Measurements from ENCODE around the gene FNDC3B. TPM values are rescaled to one million over a fixed set of nuclear protein-coding genes. Genes with fewer than 3 reads are reported as not detected.

The FNDC3B gene
- total and polyA plus RNA-seq, 2 of the 8 experiments (the other 6 are each of a cell fraction or from before 2014, with no cell fraction given) = 14.1 to 44.4 TPM

GRCh38 chr3:172320468-172320867, 281.1 kb downstream of the FNDC3B start:
- no peak overlapping the region for H3K27ac ChIP-seq (ENCODE audit: low read depth, low read length)
- H2AFZ ChIP-seq (ENCODE audit: low read length) = no peak overlapping the region
- no peak overlapping the region for H3K56ac ChIP-seq (replicated peaks; ENCODE audit: insufficient read length, low read depth, low read length)
- no peak overlapping the region for H3K4me3 ChIP-seq (ENCODE audit: extremely low read depth in 1 of 4, insufficient read depth in 2 of 4, low read depth in 3 of 4, low read length in 4 of 4)
- H3K4me2 ChIP-seq (ENCODE audit: insufficient read depth in 1 of 2, low read depth in 2 of 2, low read length in 2 of 2) = no peak overlapping the region
- peaks cover 4 to 20% (median 11%) of the 10 kb centered on the region in 4 experiments; a peak in 6 of 8 replicates for H3K36me3 ChIP-seq (ENCODE audit: control insufficient read depth in 2 of 4, insufficient read depth in 4 of 4, low read length in 3 of 4)
- H3K23ac ChIP-seq (ENCODE audit: insufficient read length) = no peak overlapping the region
- H4K91ac ChIP-seq (replicated peaks; ENCODE audit: insufficient read length, low read length) = no peak overlapping the region
- H2BK20ac ChIP-seq (ENCODE audit: low read length) = no peak overlapping the region
- no peak overlapping the region for H2BK120ac ChIP-seq (replicated peaks; ENCODE audit: low read depth, low read length)
- H3K79me2 ChIP-seq (ENCODE audit: control insufficient read depth in 1 of 2, insufficient read depth in 2 of 2, low read length in 2 of 2) = no peaks in the 10 kb centered on the region
- H2BK12ac ChIP-seq (ENCODE audit: low read depth, low read length) = no peak overlapping the region
- H2BK15ac ChIP-seq (ENCODE audit: low read length) = no peak overlapping the region
- no peak overlapping the region for H4K8ac ChIP-seq (ENCODE audit: extremely low read depth, insufficient read depth, low read length)
- H3K9me3 ChIP-seq (ENCODE audit: insufficient read depth in 2 of 2, low read depth in 1 of 2, low read length in 1 of 2) = no peaks in the 10 kb centered on the region
- TF ChIP-seq PHF8 (conservative IDR thresholded peaks at IDR 0.05; ENCODE audit: low read depth, low read length) (no peak), BACH1 (IDR thresholded peaks at IDR 0.05; ENCODE audit: low read length) (no peak), CBX8 (IDR thresholded peaks at IDR 0.05; ENCODE audit: borderline replicate concordance, low read depth, low read length) (no peak), USF2 (IDR thresholded peaks at IDR 0.05; ENCODE audit: low read length) (no peak), SP1 (IDR thresholded peaks at IDR 0.05; ENCODE audit: low read depth, low read length) (no peak), SIX5 (IDR thresholded peaks at IDR 0.05; ENCODE audit: low read depth, low read length) (no peak)
- peaks cover 0 to under 1% (median 0%) of the 10 kb centered on the region in 4 experiments; a peak in 1 of 7 replicates for H3K4me1 ChIP-seq (replicated peaks in 1 of 4; ENCODE audit: control insufficient read depth in 3 of 4, insufficient read depth in 4 of 4, low read length in 3 of 4)
- no peak for DNase-seq (ENCODE audit: low read depth in 1 of 2, low spot score in 2 of 2)
- 97% methylated on average over 2 of the region's 2 CpGs; no CpG with 5 or more reads in 1 of the 2 experiments for WGBS, 2 experiments (ENCODE audit: extremely low coverage in 1 of 2, insufficient coverage in 1 of 2, insufficient read length in 1 of 2, insufficient replicate concordance in 2 of 2, low coverage in 1 of 2, low lambda C conversion rate in 2 of 2, missing lambda C conversion rate in 1 of 2)
- H3K9ac ChIP-seq (replicated peaks in 1 of 4; ENCODE audit: extremely low read depth in 1 of 4, low read depth in 3 of 4, low read length in 3 of 4) = no peak overlapping the region
- H3K4ac ChIP-seq (replicated peaks; ENCODE audit: insufficient read length, low read depth, low read length) = no peak overlapping the region
- no peak overlapping the region for H2BK5ac ChIP-seq (ENCODE audit: low read depth, low read length)
- FAIRE-seq = no peak
- H3K79me1 ChIP-seq (ENCODE audit: low read depth, low read length) = no peaks in the 10 kb centered on the region
- no peak overlapping the region for H4K5ac ChIP-seq (ENCODE audit: insufficient read length, low read depth, low read length)
- no peak overlapping the region for H3K14ac ChIP-seq (ENCODE audit: insufficient read length)
- no peaks in the 10 kb centered on the region for H3K27me3 ChIP-seq (replicated peaks in 1 of 4; ENCODE audit: control insufficient read depth in 3 of 4, extremely low read depth in 1 of 4, insufficient read depth in 3 of 4, low read length in 3 of 4)
- ChIA-PET CTCF (ENCODE audit: partially characterized antibody) (interaction anchor here (1.4 to 3.9 kb wide), 4 partner anchors 9 to 31 kb away, joined by 3 to 24 read pairs (median 6); no protein-coding TSS in a partner anchor), POLR2A (ENCODE audit: partially characterized antibody) (no interaction called here)
- no peaks in the 10 kb centered on the region for H3K23me2 ChIP-seq (ENCODE audit: low read depth, low read length)
- H3K18ac ChIP-seq (ENCODE audit: extremely low read depth, low read length) = no peak overlapping the region
- no peaks in the 10 kb centered on the region for H4K20me1 ChIP-seq (replicated peaks in 1 of 2; ENCODE audit: control insufficient read depth in 1 of 2, insufficient read depth in 2 of 2, low read length in 2 of 2)
- no peak overlapping the region for H2AK5ac ChIP-seq (ENCODE audit: low read depth, low read length)
